IMR-90 (cell line): ENCODE measurements around the gene PDZK1. TPM values are rescaled to one million over a fixed set of nuclear protein-coding genes. Genes with fewer than 3 reads are reported as not detected.

Experiments used
- ATAC-seq: fragments of 200-7000 bp; cut with Tn5 transposase; 2 replicates; pipeline ENCODE4 v1.9.1; 2020; ENCODE audit warnings: low read depth, mild to moderate bottlenecking, moderate library complexity
- BruUV-seq: library from RNA; stranded (reverse); fragments of 400-500 nt; replicated peaks from 2 replicates; lab custom pipeline; 2021; lab: Mats Ljungman, UMichigan
- CTCF ChIA-PET: fragments of 300-600 bp; formaldehyde crosslinking; extraction: SDS; loops from one replicate; lab custom pipeline; 2021; ENCODE audit warnings: antibody characterized with exemption; lab: Yijun Ruan, JAX
- POLR2A ChIA-PET: fragments of 300-600 bp; sonication (Branson Sonifier 250); formaldehyde crosslinking; loops from one replicate; lab custom pipeline; 2022; ENCODE audit warnings: antibody characterized with exemption; ENCODE audit not compliant: unreplicated experiment; lab: Charles Lee
- DNase-seq: peaks from one replicate; pipeline ENCODE4 v3.0.0; 2013
- H2AFZ ChIP-seq: replicated peaks from 2 replicates; pipeline ENCODE3; 2013; ENCODE audit warnings: low read length, mild to moderate bottlenecking; ENCODE audit not compliant: poor library complexity
- H2AK5ac ChIP-seq: 2 replicates; pipeline ENCODE4 v1.6.1; 2013; ENCODE audit warnings: low read depth, low read length, inconsistent platforms
- H2AK9ac ChIP-seq: replicated peaks from 2 replicates; pipeline ENCODE3; 2013; ENCODE audit warnings: mild to moderate bottlenecking, low read depth, low read length, moderate library complexity; ENCODE audit not compliant: poor library complexity
- H2BK120ac ChIP-seq: 2 replicates; pipeline ENCODE4 v1.6.1; 2013; ENCODE audit warnings: low read depth, low read length, inconsistent platforms
- H2BK15ac ChIP-seq: 3 replicates; pipeline ENCODE4 v1.6.1; 2013; ENCODE audit warnings: low read depth, low read length, inconsistent platforms
- H2BK20ac ChIP-seq: 2 replicates; pipeline ENCODE4 v1.6.1; 2013; ENCODE audit warnings: low read depth, mild to moderate bottlenecking, inconsistent platforms, low read length, moderate library complexity
- H2BK5ac ChIP-seq: 2 replicates; pipeline ENCODE4 v1.6.1; 2013; ENCODE audit warnings: mild to moderate bottlenecking, low read depth, low read length, inconsistent platforms; ENCODE audit not compliant: poor library complexity, severe bottlenecking
- H3K14ac ChIP-seq: replicated peaks from 2 replicates; pipeline ENCODE4 v1.6.1; 2013; ENCODE audit warnings: low read depth, low read length, inconsistent platforms
- H3K18ac ChIP-seq: 2 replicates; pipeline ENCODE4 v1.6.1; 2013; ENCODE audit warnings: low read depth, low read length, control low read depth
- H3K23ac ChIP-seq: 2 replicates; pipeline ENCODE4 v1.6.1; 2013; ENCODE audit warnings: low read depth, low read length, inconsistent platforms
- H3K27ac ChIP-seq: 2 replicates; pipeline ENCODE4 v1.5.1; 2013; ENCODE audit warnings: mild to moderate bottlenecking, control low read depth, low read length; ENCODE audit not compliant: insufficient read depth
- H3K27me3 ChIP-seq: 2 replicates; pipeline ENCODE4 v1.6.1; 2013; ENCODE audit warnings: low read length; ENCODE audit not compliant: control insufficient read depth, insufficient read depth
- H3K36me3 ChIP-seq: 2 replicates; pipeline ENCODE4 v1.6.1; 2013; ENCODE audit warnings: low read length, mixed read lengths; ENCODE audit not compliant: control insufficient read depth, insufficient read depth
- H3K4ac ChIP-seq: 2 replicates; pipeline ENCODE4 v1.6.1; 2013; ENCODE audit warnings: low read depth, low read length, inconsistent platforms
- H3K4me1 ChIP-seq: 2 replicates; pipeline ENCODE4 v1.6.1; 2013; ENCODE audit warnings: low read length, mixed read lengths; ENCODE audit not compliant: control insufficient read depth, insufficient read depth
- H3K4me2 ChIP-seq: 2 replicates; pipeline ENCODE4 v1.6.1; 2013; ENCODE audit warnings: low read depth, mild to moderate bottlenecking, control low read depth, low read length, moderate library complexity
- H3K4me3 ChIP-seq: 2 replicates; pipeline ENCODE4 v1.5.1; 2013; ENCODE audit warnings: low read depth, mild to moderate bottlenecking, control low read depth, low read length, moderate library complexity; ENCODE audit not compliant: insufficient read depth
- H3K56ac ChIP-seq: 2 replicates; pipeline ENCODE4 v1.6.1; 2013; ENCODE audit warnings: low read length, inconsistent platforms; ENCODE audit not compliant: insufficient read depth; ENCODE audit errors: extremely low read depth
- H3K79me1 ChIP-seq, 2 experiments: 2 replicates each; pipeline ENCODE4 v1.6.1; 2013; ENCODE audit warnings: low read length in 2 of 2, inconsistent platforms in 1 of 2, low read depth in 1 of 2
- H3K9ac ChIP-seq: 2 replicates; pipeline ENCODE4 v1.6.1; 2013; ENCODE audit warnings: low read depth, low read length, control low read depth
- H3K9me1 ChIP-seq: 2 replicates; pipeline ENCODE4 v1.6.1; 2013; ENCODE audit warnings: low read length, inconsistent platforms; ENCODE audit not compliant: insufficient read depth
- H3K9me3 ChIP-seq: 2 replicates; pipeline ENCODE4 v1.6.1; 2013; ENCODE audit warnings: low read length; ENCODE audit not compliant: control insufficient read depth, insufficient read depth
- H4K20me1 ChIP-seq: 2 replicates; pipeline ENCODE4 v1.6.1; 2013; ENCODE audit warnings: low read length, inconsistent platforms; ENCODE audit not compliant: insufficient read depth
- H4K5ac ChIP-seq: 2 replicates; pipeline ENCODE4 v1.6.1; 2013; ENCODE audit warnings: mild to moderate bottlenecking, low read depth, low read length, control low read depth
- H4K8ac ChIP-seq, 2 experiments: 2 replicates each; pipeline ENCODE4 v1.6.1; 2013; ENCODE audit warnings: low read depth in 2 of 2, low read length in 2 of 2, control low read depth in 1 of 2, inconsistent platforms in 1 of 2
- H4K91ac ChIP-seq: 2 replicates; pipeline ENCODE4 v1.6.1; 2013; ENCODE audit warnings: low read depth, low read length, inconsistent platforms; ENCODE audit not compliant: insufficient read depth
- BHLHE40 ChIP-seq: fragments of 150-350 bp; IDR thresholded peaks from 2 replicates; pipeline ENCODE4 v1.6.1; 2016; ENCODE audit warnings: mild to moderate bottlenecking, low read depth, low read length
- CEBPB ChIP-seq: IDR thresholded peaks from 2 replicates; pipeline ENCODE4 v1.6.1; 2012; ENCODE audit warnings: low read depth, low read length, improper control_type of control experiment
- CHD1 ChIP-seq: IDR thresholded peaks from 2 replicates; pipeline ENCODE4 v1.6.1; 2012; ENCODE audit warnings: low read depth, low read length, improper control_type of control experiment
- FOS ChIP-seq: fragments of 150-350 bp; IDR thresholded peaks from 2 replicates; pipeline ENCODE4 v1.6.1; 2016; ENCODE audit warnings: low read depth, low read length
- RCOR1 ChIP-seq: IDR thresholded peaks from 2 replicates; pipeline ENCODE4 v1.6.1; 2012; ENCODE audit warnings: mild to moderate bottlenecking, low read length, improper control_type of control experiment; ENCODE audit not compliant: insufficient replicate concordance
- WGBS, 2 experiments: methylation state at CpG; one replicate each; pipeline versions ENCODE4 v1.1.5 to v1.1.7; 2013; ENCODE audit warnings: missing lambda C conversion rate in 2 of 2; ENCODE audit not compliant: insufficient read length in 1 of 2; ENCODE audit errors: extremely low coverage in 2 of 2; 5-methylcytosine and 5-hydroxymethylcytosine counted together
- dilution Hi-C: fragments of 300-500 bp; cut with HindIII; formaldehyde crosslinking; loops from one replicate; pipeline ENCODE4 v1.14.3; 2018; ENCODE audit warnings: low sequenced_read_pairs; ENCODE audit not compliant: unreplicated experiment
- in situ Hi-C: fragments of 300-500 bp; cut with MboI; formaldehyde crosslinking; loops from 3 replicates; pipeline ENCODE4 v1.14.3; 2019; ENCODE audit warnings: low sequenced_read_pairs, inconsistent platforms, mixed read lengths
- intact Hi-C: fragments of 100-400 bp; cut with micrococcal nuclease; formaldehyde crosslinking; loops from 2 replicates; pipeline ENCODE4 v1.10.0; 2022
- polyA plus RNA-seq, 3 experiments: library from polyadenylated mRNA; depleted of rRNA; stranded (reverse); fragments of >200 nt; gene quantifications; 2 replicates each; pipeline ENCODE4 v1.2.3, GENCODE V29; 2012; ENCODE audit warnings: low replicate concordance in 1 of 3
- total RNA-seq: library from RNA; depleted of rRNA; stranded (reverse); fragments of >200 nt; gene quantifications from 2 replicates; pipeline ENCODE4 v1.2.3, GENCODE V29; 2012

Gene PDZK1
- total and polyA plus RNA-seq, 2 of the 4 experiments (the other 2 are of a cell fraction) = 1.4 to 2.1 TPM

DNA sequence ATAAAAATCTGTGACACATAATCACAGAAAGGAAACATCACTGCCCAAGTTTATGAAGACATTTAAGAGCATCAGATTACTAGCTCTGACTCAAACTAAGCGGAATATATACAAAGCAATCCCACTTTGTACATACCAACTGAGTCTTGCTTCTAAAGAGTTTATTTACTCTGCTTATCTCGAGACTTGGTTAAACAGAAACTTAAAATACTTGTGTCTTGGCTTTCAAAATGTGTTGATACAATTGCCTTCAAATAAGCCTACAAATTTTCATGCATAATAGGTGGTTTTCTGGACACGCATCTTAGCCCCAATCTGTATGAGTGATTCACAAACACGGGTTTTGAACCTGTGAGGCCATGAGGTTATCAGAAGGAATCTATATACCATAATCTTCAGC, 33.1 kb upstream of the PDZK1 start:
- Histone ChIP-seq H4K5ac (no peak overlapping the region), H3K9me1 (peaks cover 13% of the 10 kb centered on the region; the same call in 1 of the 2 replicates), H3K27me3 (no peaks in the 10 kb centered on the region), H2BK120ac (no peak overlapping the region), H4K91ac (no peak overlapping the region), H2BK5ac (peak overlapping the region; percentile 86), H3K18ac (no peak overlapping the region), H3K23ac (no peak overlapping the region), H3K36me3 (peaks cover 10% of the 10 kb centered on the region), H2BK20ac (no peak overlapping the region), H3K9ac (no peak overlapping the region), H3K4me3 (no peak overlapping the region), H3K4me1 (peaks cover 26% of the 10 kb centered on the region), H4K8ac (no peak overlapping the region; a peak in 1 of 4 replicates), H2AK9ac (no peak overlapping the region), H2AK5ac (no peak overlapping the region), H3K79me1 (peaks cover 7 to 42% of the 10 kb centered on the region in 2 experiments), H3K14ac (no peak overlapping the region), H2AFZ (no peak overlapping the region), H3K56ac (no peak overlapping the region), H3K27ac (no peak overlapping the region), H3K9me3 (peaks cover 2% of the 10 kb centered on the region; the same call in 1 of the 2 replicates), H2BK15ac (no peak overlapping the region), H3K4me2 (no peak overlapping the region), H4K20me1 (no peaks in the 10 kb centered on the region), H3K4ac (no peak overlapping the region)
- no CpG with 5 or more reads among the region's 4 CpGs for WGBS, 2 experiments
- peak; percentile 84 for TF ChIP-seq RCOR1
- TF ChIP-seq FOS = peak; percentile 86
- no peak for TF ChIP-seq CHD1
- TF ChIP-seq BHLHE40 = peak; percentile 87
- peak; percentile 71 for TF ChIP-seq CEBPB
- intact Hi-C loops = no loop called here
- no TSS peak for BruUV-seq
- DNase-seq = peak; percentile 98
- ChIA-PET POLR2A (no interaction called here), CTCF (no interaction called here)
- ATAC-seq = peak; percentile 89
- dilution Hi-C loops = no loop called here
- in situ Hi-C loops = no loop called here
